VCaP (cell line): Measurements from ENCODE around the gene DCXR.

Experiments
- H3K27ac ChIP-seq: fragments of 450-650 bp; 2 replicates; pipeline ENCODE4 v1.5.1; 2017
- CTCF ChIP-seq: fragments of 450-650 bp; conservative IDR thresholded peaks from 2 replicates; pipeline ENCODE4 v1.5.1; 2017; ENCODE audit warnings: mild to moderate bottlenecking, moderate library complexity

The DCXR gene

DNA sequence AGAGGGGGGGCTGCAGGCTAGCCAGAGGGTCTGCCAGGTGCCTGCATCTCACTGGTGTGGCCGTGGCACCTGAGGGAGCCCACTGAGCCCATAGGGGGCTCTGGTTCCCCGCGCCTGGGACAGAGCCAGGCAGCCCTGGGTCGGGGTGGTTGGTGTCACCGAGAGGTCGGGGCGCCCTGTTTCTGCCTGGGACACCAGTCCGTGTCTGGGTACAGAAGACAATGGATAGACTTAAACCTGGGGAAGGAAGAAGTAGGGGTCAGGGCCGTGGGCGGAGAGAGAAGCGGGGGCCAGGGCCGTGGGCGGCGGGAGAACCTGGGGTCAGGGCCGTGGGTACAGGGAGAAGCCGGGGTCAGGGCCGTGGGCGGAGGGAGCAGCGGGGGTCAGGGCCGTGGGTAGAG, 11.1 kb upstream of the DCXR start:
- no peak overlapping the region for H3K27ac ChIP-seq
- TF ChIP-seq CTCF = no peak

GRCh38 chr17:82047914-82048570, 10.5 kb upstream of the DCXR start:
- H3K27ac ChIP-seq = no peak overlapping the region
- TF ChIP-seq CTCF = no peak

DNA sequence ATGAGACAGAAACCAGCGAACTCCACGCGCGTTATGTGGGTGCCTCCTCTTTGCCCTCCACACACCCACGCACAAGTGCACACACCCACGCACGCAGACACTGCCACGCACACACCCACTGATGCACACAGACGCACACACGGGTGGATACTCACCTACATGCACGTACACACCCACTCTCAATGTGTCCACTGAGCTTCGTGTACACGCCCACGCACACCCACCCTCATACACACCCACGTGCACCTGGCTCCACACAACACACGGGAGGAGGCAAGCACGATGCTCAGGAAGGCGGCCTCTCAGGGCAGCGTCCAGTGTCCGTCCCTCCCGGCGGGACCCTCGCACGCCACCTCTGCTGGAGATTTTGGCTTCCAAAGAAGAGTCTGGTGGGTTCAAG, 9.9 kb upstream of the DCXR start:
- no peak for TF ChIP-seq CTCF
- no peak overlapping the region for H3K27ac ChIP-seq

DNA sequence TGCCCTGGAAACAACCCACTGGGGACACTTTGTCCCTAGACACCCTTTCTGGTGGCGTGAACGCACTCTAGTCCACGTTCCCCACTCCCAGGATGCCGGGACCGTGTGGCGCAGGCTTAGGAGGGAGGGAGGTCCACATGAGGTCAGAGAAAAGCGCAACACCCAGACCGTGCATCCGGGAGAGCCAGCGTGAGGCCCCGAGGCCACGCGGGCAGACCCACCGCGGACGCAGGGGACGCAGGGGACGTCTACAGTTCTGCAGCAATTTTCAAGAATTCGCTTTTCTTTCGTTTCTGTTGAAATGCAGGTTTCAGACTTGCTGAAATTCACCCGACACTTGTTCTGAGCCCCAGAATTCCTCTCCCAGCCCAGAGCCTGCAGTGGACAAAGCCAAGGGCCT, 9.4 kb upstream of the DCXR start:
- no peak overlapping the region for H3K27ac ChIP-seq
- no peak for TF ChIP-seq CTCF

DNA sequence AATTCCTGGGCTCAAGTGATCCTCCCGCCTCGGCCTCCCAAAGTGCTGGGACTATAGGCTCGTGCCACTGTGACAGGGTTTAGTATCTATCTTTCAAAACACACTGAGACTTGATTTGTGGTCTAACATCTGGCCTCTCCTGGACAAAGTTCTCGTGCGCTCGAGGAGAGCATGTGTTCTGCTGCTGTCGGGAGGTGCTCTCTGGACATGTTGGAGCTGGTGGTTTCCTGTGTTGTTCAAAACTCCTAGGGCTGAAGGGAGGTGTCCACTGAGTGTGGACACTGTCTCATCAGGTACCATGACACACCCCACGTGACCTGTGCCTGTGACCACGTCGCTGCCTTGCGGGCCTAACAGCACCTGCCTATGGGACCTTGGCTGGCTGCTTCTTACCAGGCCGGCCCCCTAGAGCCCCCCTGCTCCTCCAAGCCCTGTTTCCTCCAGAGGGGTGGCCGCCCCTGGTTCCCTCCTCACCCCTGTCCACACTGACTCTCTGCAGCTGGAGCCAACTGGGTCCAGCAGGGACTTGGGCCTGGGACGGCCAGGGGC, 8.5 kb upstream of the DCXR start:
- no peak overlapping the region for H3K27ac ChIP-seq
- TF ChIP-seq CTCF = no peak

GRCh38 chr17:82043507-82043906, 6.0 kb upstream of the DCXR start:
- no peak for TF ChIP-seq CTCF

DNA sequence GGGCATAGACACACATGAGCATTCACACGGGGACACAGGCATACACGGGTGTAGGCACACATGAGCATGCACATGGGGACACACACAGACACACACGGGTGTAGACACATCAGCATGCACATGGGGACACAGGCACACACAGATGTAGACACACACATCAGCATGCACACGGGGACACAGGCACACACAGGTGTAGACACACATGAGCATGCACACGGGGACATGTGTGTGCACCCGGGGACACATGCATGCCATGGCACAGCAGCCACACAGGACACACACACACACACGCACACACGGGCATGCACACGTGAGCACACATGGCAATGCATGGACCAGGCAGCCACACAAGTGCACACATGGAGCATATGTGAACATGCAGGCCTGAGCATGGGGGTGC, 5.2 kb upstream of the DCXR start:
- TF ChIP-seq CTCF = no peak
- H3K27ac ChIP-seq = no peak overlapping the region

More at GRCh38 chr17:82043507-82043906, 6.0 kb upstream of the DCXR start:
- no peak overlapping the region for H3K27ac ChIP-seq
